ENCODE measurements around the gene ELFN1. TPM values are rescaled to one million over a fixed set of nuclear protein-coding genes. Genes with fewer than 3 reads are reported as not detected.

ELFN1 gene
- total RNA-seq, 1 donor: 12.7 TPM

DNA sequence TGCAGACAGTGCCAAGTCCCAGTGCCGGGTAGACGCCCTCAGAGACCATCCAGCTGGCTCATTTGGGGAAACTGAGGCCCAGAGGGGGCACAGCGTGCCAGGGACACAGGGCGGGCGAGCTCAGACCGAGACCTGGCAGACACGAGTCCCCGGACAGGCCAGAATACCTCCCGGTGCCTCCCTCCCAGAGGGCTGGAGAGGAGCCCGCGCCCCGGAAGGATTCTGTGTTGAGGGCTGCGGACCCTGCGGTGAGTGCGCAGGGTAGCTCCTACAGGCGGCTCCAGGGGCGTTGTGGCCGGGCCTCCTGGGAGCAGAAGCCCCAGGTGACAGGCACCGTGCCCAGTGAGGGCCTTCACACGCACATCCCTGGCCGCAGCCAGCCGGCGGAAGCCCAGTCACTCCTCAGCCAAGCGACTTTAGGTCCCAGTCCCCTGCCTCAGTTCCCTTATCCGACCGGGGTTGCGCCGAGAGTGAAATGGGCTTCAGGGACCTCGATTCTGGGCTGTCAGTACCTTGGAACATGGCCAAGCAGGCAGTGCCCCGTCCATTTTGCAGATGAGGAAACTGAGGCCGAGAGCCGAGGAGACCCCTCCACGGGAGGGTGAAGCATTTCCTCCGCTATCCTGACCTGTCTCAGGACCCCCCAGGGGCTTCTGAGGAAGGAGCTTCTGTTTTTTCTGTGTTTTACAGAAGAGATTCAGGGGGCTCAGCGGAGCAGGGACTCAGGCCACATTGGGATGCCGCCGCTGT lies 73.6 kb downstream of the ELFN1 start:
- Histone ChIP-seq H4K20me1 (ENCODE audit: insufficient read depth, low read length) (no peaks in the 10 kb centered on the region), H3K27me3 (ENCODE audit: insufficient read depth, low read length) (peaks cover 8% of the 10 kb centered on the region), H3K9me3 (ENCODE audit: low read depth, low read length) (no peaks in the 10 kb centered on the region), H3K27ac (ENCODE audit: low read depth, low read length) (no peak overlapping the region), H3K4me3 (ENCODE audit: insufficient read depth, low read length) (no peak overlapping the region), H3K4me1 (ENCODE audit: insufficient read depth, low read length) (no peaks in the 10 kb centered on the region), H2AFZ (ENCODE audit: low read length) (no peak overlapping the region), H3K36me3 (ENCODE audit: insufficient read depth, low read length) (no peaks in the 10 kb centered on the region), H3K4me2 (ENCODE audit: insufficient read depth, low read length) (no peak overlapping the region), H3K79me2 (ENCODE audit: insufficient read depth, low read length) (no peaks in the 10 kb centered on the region)
- TF ChIP-seq, protein P1, sequence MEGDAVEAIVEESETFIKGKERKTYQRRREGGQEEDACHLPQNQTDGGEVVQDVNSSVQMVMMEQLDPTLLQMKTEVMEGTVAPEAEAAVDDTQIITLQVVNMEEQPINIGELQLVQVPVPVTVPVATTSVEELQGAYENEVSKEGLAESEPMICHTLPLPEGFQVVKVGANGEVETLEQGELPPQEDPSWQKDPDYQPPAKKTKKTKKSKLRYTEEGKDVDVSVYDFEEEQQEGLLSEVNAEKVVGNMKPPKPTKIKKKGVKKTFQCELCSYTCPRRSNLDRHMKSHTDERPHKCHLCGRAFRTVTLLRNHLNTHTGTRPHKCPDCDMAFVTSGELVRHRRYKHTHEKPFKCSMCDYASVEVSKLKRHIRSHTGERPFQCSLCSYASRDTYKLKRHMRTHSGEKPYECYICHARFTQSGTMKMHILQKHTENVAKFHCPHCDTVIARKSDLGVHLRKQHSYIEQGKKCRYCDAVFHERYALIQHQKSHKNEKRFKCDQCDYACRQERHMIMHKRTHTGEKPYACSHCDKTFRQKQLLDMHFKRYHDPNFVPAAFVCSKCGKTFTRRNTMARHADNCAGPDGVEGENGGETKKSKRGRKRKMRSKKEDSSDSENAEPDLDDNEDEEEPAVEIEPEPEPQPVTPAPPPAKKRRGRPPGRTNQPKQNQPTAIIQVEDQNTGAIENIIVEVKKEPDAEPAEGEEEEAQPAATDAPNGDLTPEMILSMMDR (IDR thresholded peaks at IDR 0.05; ENCODE audit: extremely low read depth, low read depth, low read length): no peak
- peak; percentile 87 for DNase-seq (ENCODE audit: insufficient read length, low spot score, missing footprints)

DNA sequence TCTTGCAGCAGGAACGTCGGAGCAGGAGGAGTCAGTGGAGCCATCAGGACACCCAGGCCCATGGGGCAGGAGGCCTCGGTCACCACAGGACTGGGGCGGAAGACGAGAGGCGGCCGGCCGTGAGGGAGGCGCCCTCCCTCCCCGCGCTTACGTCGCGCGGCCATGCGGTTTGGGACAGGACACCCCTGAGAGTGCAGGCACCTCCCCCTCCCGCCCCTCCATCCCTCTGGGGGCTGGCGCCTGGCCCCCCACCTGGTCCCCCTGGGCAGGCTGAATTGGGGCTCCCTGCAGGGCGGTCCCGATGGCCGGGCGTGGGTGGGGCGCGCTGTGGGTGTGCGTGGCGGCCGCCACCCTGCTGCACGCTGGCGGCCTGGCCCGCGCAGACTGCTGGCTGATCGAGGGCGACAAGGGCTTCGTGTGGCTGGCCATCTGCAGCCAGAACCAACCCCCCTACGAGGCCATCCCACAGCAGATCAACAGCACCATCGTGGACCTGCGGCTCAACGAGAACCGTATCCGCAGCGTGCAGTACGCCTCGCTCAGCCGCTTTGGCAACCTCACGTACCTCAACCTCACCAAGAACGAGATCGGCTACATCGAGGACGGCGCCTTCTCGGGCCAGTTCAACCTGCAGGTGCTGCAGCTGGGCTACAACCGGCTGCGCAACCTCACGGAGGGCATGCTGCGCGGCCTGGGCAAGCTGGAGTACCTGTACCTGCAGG lies 74.4 kb downstream of the ELFN1 start:
- no peak overlapping the region for H3K4me2 ChIP-seq (ENCODE audit: insufficient read depth, low read length)
- DNase-seq (ENCODE audit: insufficient read length, low spot score, missing footprints): peak; percentile 65
- no peak overlapping the region for H2AFZ ChIP-seq (ENCODE audit: low read length)
- H3K9me3 ChIP-seq (ENCODE audit: low read depth, low read length): no peaks in the 10 kb centered on the region
- no peak overlapping the region for H3K4me3 ChIP-seq (ENCODE audit: insufficient read depth, low read length)
- H4K20me1 ChIP-seq (ENCODE audit: insufficient read depth, low read length): no peaks in the 10 kb centered on the region
- no peaks in the 10 kb centered on the region for H3K4me1 ChIP-seq (ENCODE audit: insufficient read depth, low read length)
- no peaks in the 10 kb centered on the region for H3K79me2 ChIP-seq (ENCODE audit: insufficient read depth, low read length)
- H3K27me3 ChIP-seq (ENCODE audit: insufficient read depth, low read length): peaks cover 14% of the 10 kb centered on the region
- no peak overlapping the region for H3K27ac ChIP-seq (ENCODE audit: low read depth, low read length)
- no peaks in the 10 kb centered on the region for H3K36me3 ChIP-seq (ENCODE audit: insufficient read depth, low read length)
- TF ChIP-seq, protein P1 (IDR thresholded peaks at IDR 0.05; ENCODE audit: extremely low read depth, low read depth, low read length): no peak

DNA sequence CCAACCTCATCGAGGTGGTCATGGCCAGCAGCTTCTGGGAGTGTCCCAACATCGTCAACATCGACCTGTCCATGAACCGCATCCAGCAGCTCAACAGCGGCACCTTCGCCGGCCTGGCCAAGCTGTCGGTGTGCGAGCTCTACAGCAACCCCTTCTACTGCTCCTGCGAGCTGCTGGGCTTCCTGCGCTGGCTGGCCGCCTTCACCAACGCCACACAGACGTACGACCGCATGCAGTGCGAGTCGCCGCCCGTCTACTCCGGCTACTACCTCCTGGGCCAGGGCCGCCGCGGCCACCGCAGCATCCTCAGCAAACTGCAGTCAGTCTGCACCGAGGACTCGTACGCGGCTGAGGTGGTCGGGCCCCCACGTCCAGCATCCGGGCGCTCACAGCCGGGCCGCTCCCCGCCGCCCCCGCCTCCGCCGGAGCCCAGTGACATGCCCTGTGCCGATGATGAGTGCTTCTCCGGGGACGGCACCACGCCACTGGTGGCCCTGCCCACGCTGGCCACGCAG lies 75.0 kb downstream of the ELFN1 start:
- H3K4me1 ChIP-seq (ENCODE audit: insufficient read depth, low read length): no peaks in the 10 kb centered on the region
- H3K36me3 ChIP-seq (ENCODE audit: insufficient read depth, low read length): no peaks in the 10 kb centered on the region
- H3K4me2 ChIP-seq (ENCODE audit: insufficient read depth, low read length): no peak overlapping the region
- no peak overlapping the region for H3K27ac ChIP-seq (ENCODE audit: low read depth, low read length)
- H3K27me3 ChIP-seq (ENCODE audit: insufficient read depth, low read length): peaks cover 20% of the 10 kb centered on the region
- H2AFZ ChIP-seq (ENCODE audit: low read length): no peak overlapping the region
- DNase-seq (ENCODE audit: insufficient read length, low spot score, missing footprints): peak; percentile 87
- H3K79me2 ChIP-seq (ENCODE audit: insufficient read depth, low read length): no peaks in the 10 kb centered on the region
- no peaks in the 10 kb centered on the region for H4K20me1 ChIP-seq (ENCODE audit: insufficient read depth, low read length)
- no peaks in the 10 kb centered on the region for H3K9me3 ChIP-seq (ENCODE audit: low read depth, low read length)
- TF ChIP-seq, protein P1 (IDR thresholded peaks at IDR 0.05; ENCODE audit: extremely low read depth, low read depth, low read length): no peak
- no peak overlapping the region for H3K4me3 ChIP-seq (ENCODE audit: insufficient read depth, low read length)

All from osteoblast (primary cell).